ENCODE measurements around the gene MYOCD.
"Not testable (repeated sequence)": the region's sequence is repeated elsewhere in the genome, so short reads cannot be mapped to it uniquely, and the experiment has no call there.

Gene MYOCD

GRCh38 chr17:12665263-12666210 is at the start of gene MYOCD:
Gene MYOCD, plus strand, starts transcription at chr17:12665890. Its CDS starts 299 bp downstream, at chr17:12666189.
- DNase-seq: no peak

DNA sequence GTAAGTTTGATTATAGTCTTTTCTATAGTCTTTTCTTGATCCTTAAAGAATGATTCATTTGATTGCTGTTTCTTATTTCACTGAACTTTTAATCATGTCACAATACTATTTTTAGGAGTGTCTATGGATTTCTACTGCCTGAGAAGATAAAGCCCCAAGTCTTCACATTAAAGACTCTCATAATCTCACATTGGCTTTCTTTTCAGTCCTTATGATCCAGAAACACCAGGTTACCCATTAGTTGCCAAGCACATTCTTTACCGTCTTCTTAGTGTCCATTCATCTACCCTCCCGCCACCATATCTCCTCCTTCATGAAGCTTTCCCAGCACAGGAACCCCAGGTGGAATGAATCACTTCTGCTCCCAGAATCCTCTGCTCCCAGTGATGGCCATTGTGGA is 49.5 kb upstream of the MYOCD start:
- DNase-seq: no peak

DNA sequence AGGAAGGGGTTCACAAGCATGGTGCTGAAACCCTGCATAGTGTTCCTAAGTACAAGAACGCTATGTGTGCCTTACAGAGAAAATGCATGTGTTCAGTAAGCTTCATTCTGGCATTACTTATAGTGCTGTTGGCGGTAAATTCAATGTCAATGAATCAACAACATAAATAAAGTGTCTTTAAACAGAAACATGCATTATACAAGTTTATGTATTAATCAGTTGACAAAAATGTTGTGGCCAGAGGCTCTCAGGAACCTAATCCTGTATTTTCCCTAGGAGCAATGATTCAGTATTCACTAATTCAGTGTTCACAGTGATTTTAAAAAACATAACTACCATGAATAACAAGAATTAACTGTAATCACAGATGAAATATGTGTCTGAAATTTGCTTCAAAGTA is 47.1 kb upstream of the MYOCD start:
- DNase-seq: no peak

GRCh38 chr17:12619459-12620199 is 46.1 kb upstream of the MYOCD start:
- no peak for DNase-seq

DNA sequence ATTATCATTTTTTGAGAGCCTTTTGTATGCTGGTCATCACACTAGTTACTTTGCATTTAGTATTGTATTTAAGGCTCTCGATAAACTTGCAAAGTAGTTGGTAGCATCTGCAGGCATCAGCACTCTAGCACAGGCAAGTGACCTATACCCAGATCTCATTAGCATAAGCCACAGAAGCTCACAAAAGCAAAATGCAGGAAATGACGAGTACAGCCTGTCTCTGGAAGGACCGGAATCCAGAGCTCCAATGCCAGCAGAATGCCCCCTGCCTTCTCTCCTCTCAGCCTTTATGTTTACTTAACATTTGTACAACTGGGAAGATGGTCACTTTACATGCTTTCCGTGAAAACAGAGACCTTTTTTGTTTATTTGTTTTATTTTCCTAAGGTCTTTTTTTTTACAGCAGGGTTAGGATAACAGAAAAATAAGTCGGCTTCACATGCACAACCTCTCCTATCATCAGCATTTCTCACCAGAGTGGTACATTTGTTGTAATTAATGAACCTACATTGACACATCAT is 45.4 kb upstream of the MYOCD start:
- no peak for DNase-seq

DNA sequence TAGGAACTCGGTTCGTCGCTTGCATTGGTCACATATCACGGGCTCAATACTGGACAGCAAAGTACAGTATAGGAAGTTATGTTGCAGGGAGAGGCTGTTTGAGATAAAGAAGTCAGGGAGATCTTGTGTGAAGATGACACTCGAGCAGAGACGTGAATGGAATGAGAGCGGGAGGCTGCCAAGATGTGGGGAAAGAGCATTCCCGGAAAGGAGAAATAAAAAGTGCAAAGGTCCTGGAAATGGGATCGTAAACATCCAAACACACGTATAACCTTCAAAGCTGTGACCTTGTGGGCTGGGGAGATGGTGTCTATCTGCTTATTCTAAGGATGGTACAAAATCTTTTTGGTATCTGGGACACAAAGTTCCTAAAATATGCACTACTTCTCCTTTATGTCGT is 43.0 kb upstream of the MYOCD start:
- DNase-seq: no peak

DNA sequence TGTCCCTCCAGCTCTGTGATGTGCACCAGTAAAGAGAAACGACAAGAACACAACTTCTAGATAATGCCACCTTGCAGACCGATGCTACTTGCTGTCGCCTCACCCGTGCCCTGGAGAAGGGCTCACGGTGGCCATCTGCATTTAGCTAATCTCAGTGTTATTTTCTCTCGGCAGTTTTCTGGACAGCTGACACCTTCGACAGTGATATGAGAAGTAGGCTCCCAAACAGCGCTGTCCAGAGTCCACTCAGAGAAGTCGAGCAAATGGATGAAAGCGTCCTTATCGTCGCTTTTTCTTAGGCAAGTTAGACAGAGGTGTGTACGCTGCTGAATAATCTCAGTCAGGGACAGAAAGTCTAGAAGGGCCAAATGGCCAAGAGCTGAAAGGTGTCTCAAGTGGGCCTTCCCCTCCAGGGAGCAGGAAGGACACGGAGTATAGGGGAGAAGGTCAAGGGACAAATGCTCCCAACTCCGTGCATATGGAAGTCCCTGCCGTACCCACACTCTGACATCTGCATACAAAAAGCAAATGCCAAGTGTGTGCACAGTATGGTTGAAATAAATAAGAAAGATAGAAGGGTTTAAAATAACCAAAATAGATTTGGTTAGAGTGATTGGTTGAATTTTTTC is 42.4 kb upstream of the MYOCD start:
- no peak for DNase-seq

DNA sequence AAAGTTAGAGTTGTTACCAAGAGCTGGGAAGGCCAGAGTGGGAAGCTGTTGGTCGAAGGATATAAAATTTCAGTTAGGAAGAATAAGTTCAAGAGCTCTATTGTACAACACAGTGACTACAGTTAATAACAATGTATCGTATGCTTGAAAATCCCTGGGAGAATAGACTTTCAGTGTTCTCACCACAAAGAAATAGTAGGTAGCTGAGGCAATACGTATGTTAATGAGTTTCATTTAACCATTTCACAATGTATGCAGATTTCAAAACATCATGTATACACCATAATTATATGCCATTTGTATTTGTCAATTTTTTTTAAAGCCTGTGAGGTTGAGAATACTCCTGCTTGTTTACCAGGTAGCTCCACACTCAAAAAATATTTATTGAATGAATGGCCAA is 41.5 kb upstream of the MYOCD start:
- DNase-seq: no peak

DNA sequence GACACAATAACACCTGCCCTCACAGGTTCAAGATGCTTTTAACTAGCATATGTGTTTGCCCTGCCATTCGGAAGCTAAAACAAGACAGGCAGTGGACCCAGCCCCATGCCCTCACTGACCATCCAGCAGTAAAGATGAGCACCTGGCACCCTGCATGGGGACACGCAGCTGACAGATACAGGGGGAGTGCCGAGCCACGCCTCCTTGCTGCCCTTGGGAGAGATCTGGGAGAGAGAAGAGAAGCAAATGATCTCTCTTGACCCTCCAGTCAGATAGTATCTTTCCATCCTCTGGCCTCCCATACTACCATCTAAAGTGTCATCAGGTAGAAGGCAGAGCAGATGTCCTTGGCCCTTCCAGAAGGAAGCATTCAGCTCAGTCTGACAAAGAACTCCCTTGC is 40.6 kb upstream of the MYOCD start:
- DNase-seq: no peak

GRCh38 chr17:12627177-12627629 is 38.5 kb upstream of the MYOCD start:
- DNase-seq: no peak

GRCh38 chr17:12627781-12628451 is 37.8 kb upstream of the MYOCD start:
- DNase-seq: no peak

- no peak for DNase-seq
These were observed 34.6 kb upstream of the MYOCD start for GRCh38 chr17:12631076-12631475.

DNA sequence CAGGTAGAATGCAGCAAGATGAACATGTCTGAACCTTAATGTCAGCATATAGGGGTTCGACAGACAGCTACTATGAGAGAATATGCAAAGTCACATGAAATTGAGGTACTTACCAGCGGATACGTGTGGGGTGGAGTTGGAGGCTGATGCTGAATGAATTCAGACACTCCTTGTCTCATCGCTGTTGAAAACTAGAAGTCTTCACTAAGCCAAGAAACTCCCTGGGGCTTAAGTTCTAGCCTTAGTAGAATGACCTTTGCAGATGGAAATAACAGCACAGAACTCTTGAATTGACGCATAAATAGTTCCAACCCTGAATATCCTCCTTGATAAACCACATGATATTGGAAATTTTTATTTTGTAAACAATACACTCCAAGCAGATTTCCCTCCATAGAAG is 32.9 kb upstream of the MYOCD start:
- DNase-seq: no peak

- no peak for DNase-seq
These were observed 30.8 kb upstream of the MYOCD start for GRCh38 chr17:12634789-12635414.

- DNase-seq: not testable (repeated sequence)
These were observed 29.7 kb upstream of the MYOCD start for GRCh38 chr17:12635996-12636395.

- DNase-seq: no peak
These were observed 28.7 kb upstream of the MYOCD start for GRCh38 chr17:12637015-12637414.

GRCh38 chr17:12637745-12638651 is 27.7 kb upstream of the MYOCD start:
- no peak for DNase-seq

DNA sequence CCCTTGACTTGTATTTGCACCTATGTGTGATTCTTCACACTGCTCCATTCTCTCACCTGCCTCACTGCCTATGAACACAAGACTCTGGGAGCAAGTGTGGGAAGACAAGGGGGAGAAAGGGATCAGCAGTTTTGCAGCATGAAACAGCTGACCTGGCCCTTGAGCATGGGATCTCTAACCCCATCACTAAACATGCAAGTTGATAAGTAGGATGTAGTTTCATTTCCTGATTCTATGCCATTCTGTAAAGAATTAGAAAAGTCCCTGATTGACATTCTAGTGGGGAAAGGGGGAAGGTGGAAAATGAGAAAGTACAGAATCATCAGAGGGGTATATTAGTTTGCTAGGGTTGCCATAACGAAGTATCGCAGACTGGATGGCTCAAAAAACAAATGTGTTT is 25.3 kb upstream of the MYOCD start:
- DNase-seq: no peak

DNA sequence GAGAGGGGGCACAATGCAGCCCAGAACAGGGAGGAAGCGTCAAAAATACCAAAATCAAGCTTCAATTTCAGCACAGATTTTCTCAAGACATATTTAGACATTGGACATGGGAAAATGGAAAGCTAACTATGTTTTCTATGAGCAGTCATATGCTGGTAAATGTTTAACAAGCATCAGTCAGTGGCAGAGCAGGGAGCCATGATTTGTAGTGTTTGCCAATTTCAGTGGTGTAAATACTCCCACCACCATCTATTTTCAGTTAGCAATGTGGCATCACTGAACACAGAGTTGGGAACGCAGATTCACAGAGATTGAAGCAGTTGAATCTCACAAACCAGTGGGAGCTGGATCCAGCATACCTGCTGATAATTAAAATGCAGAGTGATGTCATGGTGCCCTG is 24.6 kb upstream of the MYOCD start:
- DNase-seq: no peak

DNA sequence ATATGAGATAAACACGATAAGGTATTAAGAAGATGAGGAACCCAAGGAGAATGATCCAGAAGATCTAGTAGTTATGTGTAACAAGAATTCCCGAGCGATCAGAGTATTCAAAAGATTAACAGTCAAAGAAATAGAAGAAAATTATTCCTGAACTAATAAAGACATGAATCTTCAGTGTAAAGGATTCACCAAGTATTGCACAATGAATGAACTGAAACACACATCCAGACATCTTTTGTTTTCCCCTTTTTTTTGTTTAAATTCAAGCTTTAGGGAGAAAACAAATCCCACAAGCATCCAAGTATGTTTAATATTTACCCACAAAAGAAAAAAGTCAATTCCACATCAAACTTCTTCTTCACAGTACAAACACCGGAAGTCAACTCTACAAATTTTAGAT is 23.7 kb upstream of the MYOCD start:
- no peak for DNase-seq

DNA sequence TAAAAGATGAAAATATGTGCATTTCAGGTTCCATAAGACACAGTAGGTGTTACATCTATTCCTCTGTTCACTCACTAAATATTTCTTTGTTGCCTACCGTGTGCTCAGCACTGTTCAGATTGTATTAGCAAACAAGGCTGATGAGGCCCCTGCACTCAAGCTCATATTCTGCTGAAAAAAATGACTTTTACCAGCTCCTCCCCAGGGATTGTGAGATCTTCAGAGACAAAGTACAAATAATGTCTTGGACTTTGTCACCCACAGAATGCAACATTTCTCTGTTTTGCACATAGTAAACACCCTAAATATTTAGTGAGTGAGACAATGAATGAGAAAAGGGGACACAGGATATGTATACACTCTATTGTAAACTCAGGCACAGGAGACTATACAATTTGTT is 21.9 kb upstream of the MYOCD start:
- DNase-seq: no peak

Data from NCI-H187 (cell line).